Activated T-helper 17 cell treated with anti-CD3 and anti-CD28 coated beads, Interleukin-2, amount 50 U/mL, for 72 hours (primary cell): Measurements from ENCODE around the gene ATP2C1. TPM values are rescaled to one million over a fixed set of nuclear protein-coding genes. Genes with fewer than 3 reads are reported as not detected.
A peak's percentile ranks its signal among the peaks of the same experiment; 100 is the strongest.

ENCODE experiments used
- ATAC-seq: fragments of 150-1000 bp; cut with Tn5 transposase; replicated peaks from 2 replicates; pipeline ENCODE4 v1.10.0; 2021; ENCODE audit warnings: mild to moderate bottlenecking, moderate library complexity
- H3K27ac Mint-ChIP-seq: one replicate; pipeline ENCODE4 v1.8.0; 2022; ENCODE audit warnings: mixed read lengths
- H3K27me3 Mint-ChIP-seq: one replicate; pipeline ENCODE4 v1.8.0; 2022; ENCODE audit warnings: mixed read lengths
- H3K36me3 Mint-ChIP-seq: one replicate; pipeline ENCODE4 v1.8.0; 2022; ENCODE audit warnings: low read depth, mild to moderate bottlenecking, mixed read lengths
- H3K4me1 Mint-ChIP-seq: one replicate; pipeline ENCODE4 v1.8.0; 2022; ENCODE audit warnings: mixed read lengths
- H3K4me3 Mint-ChIP-seq: one replicate; pipeline ENCODE4 v1.8.0; 2022; ENCODE audit warnings: mild to moderate bottlenecking, mixed read lengths
- H3K9me3 Mint-ChIP-seq: one replicate; pipeline ENCODE4 v1.8.0; 2022; ENCODE audit warnings: mixed read lengths
- total RNA-seq, 2 donors: library from RNA; stranded (reverse); gene quantifications; one replicate each; pipeline ENCODE4 v1.2.3, GENCODE V29; 2022

Gene ATP2C1
- total RNA-seq, 2 donors from 2014 or later = 63.3 to 64.8 TPM

DNA sequence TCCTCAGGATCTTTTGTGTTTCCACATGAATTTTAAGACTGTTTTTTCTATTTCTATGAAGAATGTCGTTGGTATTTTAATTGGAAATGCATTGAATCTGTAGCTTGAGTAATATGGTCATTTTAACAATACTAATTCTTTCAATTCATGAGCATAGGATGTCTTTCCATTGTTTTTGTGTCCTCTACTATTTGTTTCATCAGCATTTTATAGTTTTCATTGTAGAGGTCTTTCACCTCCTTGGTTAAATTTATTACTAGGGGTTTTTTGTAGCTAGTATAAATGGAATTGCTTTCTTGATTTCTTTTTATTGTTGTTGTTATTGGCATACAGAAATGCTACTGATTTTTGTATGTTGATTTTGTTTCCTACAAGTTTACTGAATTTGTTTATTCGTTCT lies 17.3 kb upstream of the ATP2C1 start:
- no peak for ATAC-seq
- Mint-ChIP-seq H3K4me3 (no peak overlapping the region), H3K9me3 (peaks cover 7% of the 10 kb centered on the region), H3K27ac (no peak overlapping the region), H3K4me1 (no peaks in the 10 kb centered on the region), H3K27me3 (peaks cover 4% of the 10 kb centered on the region), H3K36me3 (no peaks in the 10 kb centered on the region)

DNA sequence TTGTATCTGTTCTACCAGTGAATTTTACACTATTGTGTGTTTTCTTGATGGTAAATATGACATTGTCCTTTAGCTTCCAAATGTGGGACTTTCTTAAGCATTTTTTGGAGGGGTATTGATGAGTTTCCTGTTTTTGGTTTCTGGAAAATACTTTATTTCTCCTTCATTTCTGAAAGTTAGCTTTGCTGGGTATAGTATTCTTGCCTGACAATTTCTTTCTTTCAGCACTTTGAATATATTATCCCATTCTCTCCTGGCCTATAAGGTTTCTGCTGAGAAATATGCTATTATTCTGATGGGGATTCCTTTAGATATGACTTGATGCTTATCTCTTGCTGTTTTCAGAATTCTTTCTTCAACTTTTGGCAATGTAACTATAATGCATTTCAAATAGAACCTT lies 15.4 kb upstream of the ATP2C1 start:
- H3K4me3 Mint-ChIP-seq = no peak overlapping the region
- H3K27me3 Mint-ChIP-seq = peaks cover 13% of the 10 kb centered on the region
- no peaks in the 10 kb centered on the region for H3K4me1 Mint-ChIP-seq
- peaks cover 11% of the 10 kb centered on the region for H3K9me3 Mint-ChIP-seq
- H3K27ac Mint-ChIP-seq = no peak overlapping the region
- no peaks in the 10 kb centered on the region for H3K36me3 Mint-ChIP-seq
- no peak for ATAC-seq

DNA sequence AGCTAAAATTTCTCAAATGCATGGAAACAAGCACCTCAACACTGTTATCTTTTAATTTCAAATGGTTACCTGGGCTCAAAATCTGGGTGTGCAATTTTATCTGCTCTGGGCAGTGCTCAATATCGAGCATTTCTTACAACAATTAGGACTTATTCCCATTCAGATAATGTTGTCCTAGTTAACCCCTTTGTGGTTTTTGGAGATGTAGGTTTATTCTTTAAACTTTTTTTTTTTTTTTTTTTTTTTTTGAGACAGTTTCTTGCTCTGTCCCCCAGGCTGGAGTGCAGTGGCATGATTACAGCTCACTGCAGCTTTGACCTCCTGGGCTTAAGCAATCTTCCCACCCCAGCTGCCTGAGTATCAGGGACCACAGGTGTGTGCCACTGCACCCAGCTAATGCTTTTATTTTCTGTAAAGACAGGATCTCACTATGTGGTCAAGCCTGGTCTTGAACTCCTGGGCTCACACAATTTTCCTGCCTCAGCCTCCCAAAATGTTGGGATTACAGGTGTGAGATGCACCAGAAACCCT lies 4.4 kb upstream of the ATP2C1 start:
- Mint-ChIP-seq H3K4me3 (no peak overlapping the region), H3K4me1 (no peaks in the 10 kb centered on the region), H3K27me3 (peaks cover 16% of the 10 kb centered on the region), H3K9me3 (no peaks in the 10 kb centered on the region), H3K27ac (no peak overlapping the region), H3K36me3 (peaks cover 1% of the 10 kb centered on the region)
- no peak for ATAC-seq

DNA sequence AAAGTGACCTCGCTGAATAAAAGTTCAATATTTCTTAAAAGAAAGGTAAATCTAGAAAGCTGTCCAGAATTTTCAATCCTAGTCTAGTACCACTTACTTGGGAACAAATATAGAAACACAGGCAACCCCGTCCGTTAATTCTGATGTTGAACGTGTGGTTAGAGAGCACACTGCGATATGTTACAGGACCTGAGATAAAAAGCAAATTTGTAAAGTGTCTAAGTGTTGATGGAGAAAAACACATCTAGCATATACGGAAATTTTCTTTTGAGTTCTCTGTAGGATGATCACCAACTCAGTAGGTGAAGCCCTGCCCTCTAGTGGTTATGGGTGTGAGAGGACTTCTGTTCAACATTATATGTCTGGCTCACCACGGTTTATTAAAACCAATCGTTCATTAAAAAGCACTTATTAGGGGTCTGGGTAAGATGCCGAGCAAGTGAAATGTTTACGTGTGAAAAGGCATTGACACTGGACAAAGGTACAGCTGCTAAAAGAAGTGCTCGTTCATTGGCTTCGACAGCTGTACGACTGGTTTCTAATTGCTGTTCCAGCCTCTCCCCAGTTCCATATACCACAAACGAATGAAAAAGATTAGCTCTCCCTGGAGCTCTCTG lies 1.0 kb upstream of the ATP2C1 start:
- peak; percentile 53 for ATAC-seq
- Mint-ChIP-seq H3K27ac (peak overlapping the region; percentile 96), H3K9me3 (no peaks in the 10 kb centered on the region), H3K4me3 (peak overlapping the region; percentile 97), H3K27me3 (no peaks in the 10 kb centered on the region), H3K4me1 (peaks cover 24% of the 10 kb centered on the region), H3K36me3 (peaks cover 8% of the 10 kb centered on the region)

DNA sequence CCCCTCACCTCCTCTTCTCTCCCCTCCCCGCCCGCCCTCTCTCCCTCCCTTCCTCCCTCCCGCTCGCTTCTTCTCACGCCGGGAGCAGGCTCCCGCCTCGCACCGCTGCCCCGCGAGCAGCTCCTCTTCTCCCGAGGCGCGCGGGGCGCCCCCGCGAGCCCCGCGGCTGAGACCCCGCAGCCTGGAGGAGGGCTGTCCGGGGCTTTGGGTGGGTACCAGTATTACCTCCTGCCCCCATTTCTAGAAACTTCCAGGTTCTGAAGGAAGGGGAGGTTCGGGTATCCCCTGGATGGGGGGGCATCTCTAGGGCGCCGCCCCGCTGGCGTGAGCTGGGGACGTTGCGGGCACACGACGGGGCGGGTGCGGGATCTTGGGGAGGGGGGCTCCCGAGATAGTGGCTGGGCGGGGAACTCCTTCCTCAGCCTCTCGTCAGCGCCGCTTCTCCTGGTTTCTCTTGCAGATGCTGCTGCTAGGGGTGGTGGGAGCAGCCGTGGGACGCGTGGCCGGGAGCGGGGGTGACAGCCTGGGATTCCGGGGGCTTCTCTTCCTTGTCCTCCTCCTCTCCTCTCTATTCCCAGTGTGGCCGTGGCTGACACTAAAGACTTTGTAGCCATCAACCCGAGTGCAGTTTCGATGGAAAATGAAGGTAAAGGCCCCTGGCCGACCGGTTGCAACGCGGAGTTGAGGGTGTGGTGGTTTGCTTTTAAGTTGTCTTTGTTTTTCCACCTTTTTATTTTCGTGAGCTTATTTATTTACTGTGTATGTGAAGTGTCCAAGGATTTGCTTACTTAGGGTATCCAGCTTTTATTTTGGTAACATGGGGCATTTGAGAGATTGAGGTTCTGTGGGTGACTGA lies 474 bp downstream of the ATP2C1 start:
- no peaks in the 10 kb centered on the region for H3K9me3 Mint-ChIP-seq
- no peaks in the 10 kb centered on the region for H3K27me3 Mint-ChIP-seq
- H3K4me1 Mint-ChIP-seq = peaks cover 24% of the 10 kb centered on the region
- H3K4me3 Mint-ChIP-seq = peak overlapping the region; percentile 97
- ATAC-seq = peak; percentile 3
- H3K36me3 Mint-ChIP-seq = peaks cover 8% of the 10 kb centered on the region
- peak overlapping the region; percentile 96 for H3K27ac Mint-ChIP-seq

DNA sequence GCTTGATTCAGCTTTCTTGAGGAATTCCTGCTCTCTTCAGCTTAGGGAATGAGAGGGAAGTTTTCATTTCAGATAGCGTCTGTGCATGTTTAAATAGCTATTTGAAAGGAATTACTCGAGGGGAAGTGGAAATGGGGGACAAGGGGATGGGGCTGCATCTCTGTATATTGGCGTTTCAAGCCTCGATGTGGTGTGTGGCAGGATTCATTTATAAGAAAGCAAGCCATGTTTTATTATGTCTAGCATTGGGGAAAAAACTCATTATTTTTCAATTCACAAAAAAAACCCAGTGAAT lies 1.0 kb downstream of the ATP2C1 start:
- peaks cover 24% of the 10 kb centered on the region for H3K4me1 Mint-ChIP-seq
- peaks cover 8% of the 10 kb centered on the region for H3K36me3 Mint-ChIP-seq
- peak overlapping the region; percentile 61 for H3K27ac Mint-ChIP-seq
- H3K27me3 Mint-ChIP-seq = no peaks in the 10 kb centered on the region
- no peaks in the 10 kb centered on the region for H3K9me3 Mint-ChIP-seq
- no peak for ATAC-seq
- H3K4me3 Mint-ChIP-seq = peak overlapping the region; percentile 97

DNA sequence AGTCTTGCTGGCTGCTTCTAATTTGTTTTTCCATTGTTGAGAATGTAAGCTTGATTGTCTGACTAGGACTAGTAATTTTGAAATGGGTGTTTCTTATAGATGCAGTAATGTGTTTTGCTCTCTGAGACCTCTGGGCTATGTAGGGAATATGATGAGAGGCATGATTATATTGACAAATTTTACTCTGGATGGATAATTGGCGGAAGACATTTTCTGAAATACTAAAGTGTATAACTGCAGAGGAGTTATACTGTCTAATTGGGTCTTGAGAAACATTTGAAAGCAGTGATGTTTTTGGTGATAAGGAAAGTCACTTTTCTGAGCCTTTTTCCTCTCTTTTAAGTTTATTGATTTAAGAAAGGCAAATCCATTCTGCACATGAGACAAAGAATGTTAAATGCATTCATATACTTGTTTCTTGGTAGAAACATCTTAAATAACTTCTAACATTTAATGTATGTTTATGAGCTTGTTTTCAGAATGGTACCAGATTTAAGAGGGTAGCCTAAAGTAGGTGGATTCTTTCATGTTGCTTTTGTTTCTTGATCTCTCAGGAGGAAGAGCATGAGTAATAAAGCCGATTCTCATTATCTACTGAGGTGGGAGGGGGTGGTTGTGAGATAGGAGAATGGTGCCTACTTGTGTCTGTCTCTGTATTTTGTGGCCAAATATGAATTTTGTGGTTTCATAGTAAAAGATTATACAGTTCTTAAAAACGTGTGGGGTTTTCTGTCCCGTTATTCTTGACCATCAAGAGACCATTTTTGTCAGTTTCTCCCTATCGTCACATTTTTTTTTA lies 2.0 kb downstream of the ATP2C1 start:
- peak overlapping the region; percentile 97 for H3K4me3 Mint-ChIP-seq
- H3K27ac Mint-ChIP-seq = peak overlapping the region; percentile 61
- H3K27me3 Mint-ChIP-seq = no peaks in the 10 kb centered on the region
- H3K4me1 Mint-ChIP-seq = peaks cover 26% of the 10 kb centered on the region
- no peaks in the 10 kb centered on the region for H3K9me3 Mint-ChIP-seq
- ATAC-seq = peak; percentile 58
- peaks cover 8% of the 10 kb centered on the region for H3K36me3 Mint-ChIP-seq

DNA sequence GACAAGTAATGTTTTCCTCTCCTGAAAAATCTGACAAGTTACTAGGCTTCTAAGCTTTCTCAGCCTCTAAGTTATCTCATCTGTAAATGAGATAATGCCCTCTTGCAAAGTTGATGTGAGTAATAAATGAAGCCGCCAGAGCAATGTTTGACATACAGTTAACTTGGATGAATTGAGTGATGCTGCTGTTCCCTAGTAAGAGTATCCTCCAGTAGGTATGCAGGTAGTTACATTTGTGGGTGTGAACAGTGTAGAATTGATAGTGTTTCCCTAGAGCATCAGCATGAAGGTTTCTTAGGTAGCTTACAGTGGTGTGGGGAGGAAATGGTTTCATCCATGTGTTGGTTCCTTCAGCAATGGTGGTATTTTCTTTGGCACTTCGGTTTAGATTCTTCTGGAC lies 3.4 kb downstream of the ATP2C1 start:
- Mint-ChIP-seq H3K4me3 (peak overlapping the region; percentile 97), H3K27me3 (no peaks in the 10 kb centered on the region), H3K36me3 (peaks cover 8% of the 10 kb centered on the region), H3K4me1 (peaks cover 36% of the 10 kb centered on the region), H3K9me3 (no peaks in the 10 kb centered on the region), H3K27ac (no peak overlapping the region)
- no peak for ATAC-seq

DNA sequence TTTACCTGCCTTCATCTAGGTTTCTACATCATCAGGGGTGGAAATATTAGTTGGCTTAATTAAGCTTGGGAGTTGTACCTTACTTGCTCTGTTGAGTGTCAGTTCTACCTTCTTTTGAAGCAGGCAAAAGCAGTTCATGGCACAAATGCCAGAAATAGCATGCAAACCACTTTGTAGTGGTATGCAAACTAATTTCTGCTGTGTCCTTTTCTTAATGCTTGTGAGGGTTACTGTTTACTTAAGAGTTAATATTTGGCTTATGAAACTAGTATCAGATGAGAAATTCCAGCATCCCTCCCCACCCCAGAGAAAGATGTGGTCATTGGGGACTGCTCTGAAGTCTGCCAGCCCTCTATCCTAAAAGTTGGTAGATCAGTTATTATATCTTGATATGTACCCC lies 7.1 kb downstream of the ATP2C1 start:
- ATAC-seq = no peak
- H3K4me1 Mint-ChIP-seq = peaks cover 35% of the 10 kb centered on the region
- H3K36me3 Mint-ChIP-seq = no peaks in the 10 kb centered on the region
- H3K9me3 Mint-ChIP-seq = no peaks in the 10 kb centered on the region
- no peaks in the 10 kb centered on the region for H3K27me3 Mint-ChIP-seq
- no peak overlapping the region for H3K27ac Mint-ChIP-seq
- H3K4me3 Mint-ChIP-seq = no peak overlapping the region

DNA sequence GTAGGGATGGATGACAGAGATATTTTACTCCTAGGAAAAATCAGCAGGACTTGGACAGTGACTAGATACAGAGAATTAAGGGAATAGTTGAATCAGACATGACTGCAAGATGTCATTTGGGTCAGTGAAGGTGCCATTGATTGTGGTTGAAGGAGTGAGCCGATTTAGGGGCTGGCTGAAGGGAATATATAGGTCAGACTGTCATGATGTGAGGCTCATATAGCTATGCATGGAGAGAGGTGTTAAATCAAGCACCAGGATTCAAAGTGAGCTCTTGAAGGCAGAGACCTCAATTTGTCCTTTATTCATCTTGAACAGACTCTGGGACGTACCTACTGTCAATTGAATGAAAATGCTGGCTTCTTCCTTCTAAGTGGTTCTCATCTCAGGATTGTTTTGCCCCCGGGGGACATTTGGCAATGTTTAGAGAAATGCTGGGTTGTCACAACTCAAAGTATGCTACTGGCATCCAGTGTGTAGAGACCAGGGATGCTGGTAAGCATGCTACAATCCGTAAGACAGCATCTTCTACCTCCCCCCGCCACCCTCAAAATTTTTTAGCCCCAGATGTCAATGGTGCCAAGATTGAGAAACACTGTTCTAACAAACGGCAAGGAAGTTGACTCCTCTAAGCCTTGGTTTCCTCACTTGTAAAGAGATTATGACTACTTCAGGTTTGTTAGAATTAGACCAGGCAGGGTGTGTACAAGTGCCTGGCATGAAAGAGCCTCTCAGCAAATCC lies 7.8 kb downstream of the ATP2C1 start:
- peaks cover 6% of the 10 kb centered on the region for H3K36me3 Mint-ChIP-seq
- no peak overlapping the region for H3K4me3 Mint-ChIP-seq
- peaks cover 40% of the 10 kb centered on the region for H3K4me1 Mint-ChIP-seq
- H3K9me3 Mint-ChIP-seq = no peaks in the 10 kb centered on the region
- no peak overlapping the region for H3K27ac Mint-ChIP-seq
- H3K27me3 Mint-ChIP-seq = no peaks in the 10 kb centered on the region
- peak; percentile 19 for ATAC-seq

DNA sequence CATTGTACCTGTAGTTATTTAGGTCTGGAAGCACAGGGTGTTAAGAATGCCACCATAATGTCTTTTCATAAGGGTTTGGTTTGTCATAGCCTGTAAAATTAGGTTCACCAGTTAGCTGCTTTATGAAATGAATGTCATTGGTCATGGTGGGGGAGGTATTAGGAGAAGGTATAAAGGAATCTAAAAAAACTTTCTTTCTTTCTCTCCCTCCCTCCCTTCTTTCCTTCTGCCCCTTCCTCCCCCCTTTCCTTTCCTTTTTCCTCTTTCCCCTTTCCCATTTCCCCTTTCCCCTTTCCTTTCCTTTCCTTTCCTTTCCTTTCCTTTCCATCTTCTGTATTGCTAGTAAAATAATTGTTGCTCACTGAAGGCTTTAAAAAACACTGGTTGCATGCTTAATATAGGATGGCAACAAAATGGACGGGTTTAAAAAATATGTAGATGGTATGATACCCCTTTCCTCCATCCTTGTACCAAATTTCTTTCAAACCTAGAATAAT lies 9.6 kb downstream of the ATP2C1 start:
- no peaks in the 10 kb centered on the region for H3K27me3 Mint-ChIP-seq
- no peak overlapping the region for H3K4me3 Mint-ChIP-seq
- peaks cover 44% of the 10 kb centered on the region for H3K4me1 Mint-ChIP-seq
- peaks cover 9% of the 10 kb centered on the region for H3K36me3 Mint-ChIP-seq
- ATAC-seq = no peak
- no peaks in the 10 kb centered on the region for H3K9me3 Mint-ChIP-seq
- no peak overlapping the region for H3K27ac Mint-ChIP-seq

DNA sequence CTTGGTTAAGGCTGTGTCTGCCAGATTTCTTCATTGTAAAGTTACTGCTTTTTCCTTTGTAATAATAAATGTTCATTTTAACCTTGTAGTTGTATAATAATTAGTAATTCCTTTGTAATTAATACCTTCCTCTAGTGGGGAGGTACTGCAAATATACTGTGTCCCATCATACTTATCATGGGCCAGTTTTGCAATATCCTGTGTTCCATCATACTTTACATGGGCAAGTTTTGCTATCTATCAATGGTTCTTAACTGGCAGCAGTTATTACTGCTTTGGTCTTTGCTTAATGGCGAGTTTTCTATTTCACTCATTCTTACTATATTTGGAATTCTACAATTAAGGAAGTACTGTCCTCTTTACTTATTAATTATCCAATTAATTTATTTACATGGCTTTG lies 10.6 kb downstream of the ATP2C1 start:
- Mint-ChIP-seq H3K27me3 (no peaks in the 10 kb centered on the region), H3K4me3 (no peak overlapping the region), H3K27ac (no peak overlapping the region), H3K36me3 (peaks cover 9% of the 10 kb centered on the region), H3K9me3 (no peaks in the 10 kb centered on the region), H3K4me1 (peaks cover 44% of the 10 kb centered on the region)
- no peak for ATAC-seq

DNA sequence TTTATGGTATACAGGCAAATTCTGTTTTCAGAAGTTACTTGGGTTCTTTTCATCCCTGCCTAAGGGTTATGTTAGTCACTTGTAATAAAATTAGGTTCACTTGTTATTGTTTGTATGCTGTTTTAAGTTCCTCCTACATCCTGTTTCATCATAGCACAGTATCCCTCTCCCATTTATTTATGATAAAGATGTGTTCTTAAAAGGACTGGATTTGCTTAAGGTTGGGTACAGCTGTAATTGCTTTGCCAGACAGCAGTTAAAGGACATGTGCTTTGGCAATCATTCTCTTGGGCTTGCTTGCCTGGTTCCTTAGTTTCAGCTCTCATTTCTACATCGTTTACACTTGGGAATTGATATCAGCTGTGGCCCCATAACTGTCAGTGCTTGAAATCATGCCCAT lies 11.7 kb downstream of the ATP2C1 start:
- Mint-ChIP-seq H3K4me3 (peak overlapping the region; percentile 42), H3K9me3 (no peaks in the 10 kb centered on the region), H3K4me1 (peaks cover 44% of the 10 kb centered on the region), H3K36me3 (peaks cover 9% of the 10 kb centered on the region), H3K27ac (peak overlapping the region; percentile 80), H3K27me3 (no peaks in the 10 kb centered on the region)
- ATAC-seq = no peak
